Bronchial smooth muscle cell (primary cell): ENCODE measurements around the gene SKOR1. TPM values are rescaled to one million over a fixed set of nuclear protein-coding genes. Genes with fewer than 3 reads are reported as not detected.

Experiments
- total RNA-seq: library from RNA; depleted of rRNA; stranded (reverse); fragments of >200 nt; gene quantifications from 2 replicates; pipeline ENCODE4 v1.2.1, GENCODE V29; 2014

Gene SKOR1, protein sequence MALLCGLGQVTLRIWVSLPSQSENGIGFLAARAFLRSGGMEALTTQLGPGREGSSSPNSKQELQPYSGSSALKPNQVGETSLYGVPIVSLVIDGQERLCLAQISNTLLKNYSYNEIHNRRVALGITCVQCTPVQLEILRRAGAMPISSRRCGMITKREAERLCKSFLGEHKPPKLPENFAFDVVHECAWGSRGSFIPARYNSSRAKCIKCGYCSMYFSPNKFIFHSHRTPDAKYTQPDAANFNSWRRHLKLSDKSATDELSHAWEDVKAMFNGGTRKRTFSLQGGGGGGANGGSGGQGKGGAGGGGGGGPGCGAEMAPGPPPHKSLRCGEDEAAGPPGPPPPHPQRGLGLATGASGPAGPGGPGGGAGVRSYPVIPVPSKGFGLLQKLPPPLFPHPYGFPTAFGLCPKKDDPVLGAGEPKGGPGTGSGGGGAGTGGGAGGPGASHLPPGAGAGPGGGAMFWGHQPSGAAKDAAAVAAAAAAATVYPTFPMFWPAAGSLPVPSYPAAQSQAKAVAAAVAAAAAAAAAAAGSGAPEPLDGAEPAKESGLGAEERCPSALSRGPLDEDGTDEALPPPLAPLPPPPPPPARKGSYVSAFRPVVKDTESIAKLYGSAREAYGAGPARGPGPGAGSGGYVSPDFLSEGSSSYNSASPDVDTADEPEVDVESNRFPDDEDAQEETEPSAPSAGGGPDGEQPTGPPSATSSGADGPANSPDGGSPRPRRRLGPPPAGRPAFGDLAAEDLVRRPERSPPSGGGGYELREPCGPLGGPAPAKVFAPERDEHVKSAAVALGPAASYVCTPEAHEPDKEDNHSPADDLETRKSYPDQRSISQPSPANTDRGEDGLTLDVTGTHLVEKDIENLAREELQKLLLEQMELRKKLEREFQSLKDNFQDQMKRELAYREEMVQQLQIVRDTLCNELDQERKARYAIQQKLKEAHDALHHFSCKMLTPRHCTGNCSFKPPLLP
- total RNA-seq = 0.16 and 0.17 TPM in 2 replicates

DNA sequence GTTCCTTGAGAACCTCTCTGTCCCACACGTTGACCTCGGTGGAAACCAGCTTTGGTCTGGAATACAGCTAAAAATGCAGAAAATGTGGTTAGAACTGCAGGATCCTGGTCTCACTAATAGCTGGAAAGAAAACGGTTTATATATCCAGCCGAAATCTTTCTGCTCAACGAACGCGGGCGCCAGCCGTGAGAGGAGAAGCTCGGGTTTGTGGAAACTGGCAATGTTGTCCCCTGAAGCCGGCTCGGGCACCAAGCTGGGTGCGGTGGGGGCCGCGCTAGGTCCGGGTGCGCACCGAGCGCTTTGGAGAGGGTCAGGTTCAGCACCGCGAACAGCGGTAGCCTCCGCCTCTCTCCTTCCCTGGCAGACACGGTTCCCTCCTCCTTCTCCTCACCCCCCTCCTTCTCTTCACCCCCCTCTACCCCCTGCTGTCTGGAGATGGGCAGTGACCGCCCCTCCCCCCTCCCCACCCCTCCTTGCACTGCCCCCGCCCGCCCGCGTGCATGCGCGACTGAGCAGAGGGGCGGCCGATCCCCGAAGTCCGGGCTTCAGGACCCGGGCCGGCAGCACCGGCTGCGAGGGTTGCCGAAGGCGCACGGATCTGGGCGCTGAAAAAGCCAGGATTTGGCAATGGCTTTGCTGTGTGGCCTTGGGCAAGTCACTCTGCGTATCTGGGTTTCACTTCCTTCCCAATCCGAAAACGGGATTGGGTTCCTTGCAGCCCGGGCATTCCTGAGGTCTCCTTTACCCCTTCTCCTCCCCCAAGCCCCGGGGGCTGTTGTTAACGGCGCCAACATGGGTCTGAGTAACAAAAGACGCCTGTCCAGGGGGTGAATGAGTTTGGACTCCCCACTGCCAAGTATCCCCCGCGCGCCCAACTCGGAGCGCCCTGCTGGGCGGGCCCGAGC lies at the start of gene SKOR1:
Gene SKOR1, plus strand, starts transcription at position 534 of the 905 bp plus-strand sequence. Its CDS starts 94 bp downstream, at position 628.

DNA sequence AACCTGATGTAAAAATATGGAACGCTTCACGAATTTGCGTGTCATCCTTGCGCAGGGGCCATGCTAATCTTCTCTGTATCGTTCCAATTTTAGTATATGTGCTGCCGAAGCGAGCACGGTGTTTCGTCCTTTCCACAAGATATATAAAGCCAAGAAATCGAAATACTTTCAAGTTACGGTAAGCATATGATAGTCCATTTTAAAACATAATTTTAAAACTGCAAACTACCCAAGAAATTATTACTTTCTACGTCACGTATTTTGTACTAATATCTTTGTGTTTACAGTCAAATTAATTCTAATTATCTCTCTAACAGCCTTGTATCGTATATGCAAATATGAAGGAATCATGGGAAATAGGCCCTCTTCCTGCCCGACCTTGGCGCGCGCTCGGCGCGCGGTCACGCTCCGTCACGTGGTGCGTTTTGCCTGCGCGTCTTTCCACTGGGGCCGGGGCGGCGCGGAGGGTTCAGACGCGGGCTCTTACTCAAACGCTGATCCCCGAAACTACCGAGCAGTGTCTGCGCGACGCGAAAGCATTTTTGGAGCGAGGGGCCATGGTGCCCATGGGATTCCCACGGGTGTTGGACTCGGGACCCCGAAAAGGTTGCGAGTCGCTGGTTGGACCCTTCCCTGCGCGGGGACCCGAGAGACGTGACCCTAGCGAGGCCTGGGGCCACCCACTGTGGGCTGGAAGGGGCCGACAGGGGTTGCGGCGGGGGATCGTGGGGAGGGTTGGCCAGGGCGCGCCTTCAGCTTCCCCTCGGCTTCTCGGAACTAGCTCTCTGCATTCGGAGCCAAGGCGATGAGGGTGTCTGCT lies 14.8 kb downstream of the SKOR1 start, which contains the start of gene RNU6-1:
Gene RNU6-1, minus strand, starts transcription at position 117 of the 820 bp plus-strand sequence.

Other genes with a start within 250 kb of the SKOR1 start
- gene RNU6-1, start 14.5 kb downstream of the SKOR1 start, total RNA-seq = not detected in 2 replicates
- 2.9 and 5.2 TPM in 2 replicates for gene PIAS1, start 228.8 kb downstream of the SKOR1 start, total RNA-seq